PC-3 (cell line): Measurements from ENCODE around the gene GPC3.

Source experiments
- EZH2 ChIP-seq: fragments of 300-600 bp; sonication (generic); IDR thresholded peaks from one replicate; pipeline ENCODE4 v1.6.1; 2017; ENCODE audit warnings: antibody characterized with exemption, mild to moderate bottlenecking, low read length; ENCODE audit not compliant: unreplicated experiment
- TF ChIP-seq, protein P1 (sequence below): fragments of 300-600 bp; sonication (generic); conservative IDR thresholded peaks from 2 replicates; pipeline ENCODE4 v1.5.1; 2017; ENCODE audit warnings: antibody characterized with exemption, low read depth, mild to moderate bottlenecking, low read length

DNA sequence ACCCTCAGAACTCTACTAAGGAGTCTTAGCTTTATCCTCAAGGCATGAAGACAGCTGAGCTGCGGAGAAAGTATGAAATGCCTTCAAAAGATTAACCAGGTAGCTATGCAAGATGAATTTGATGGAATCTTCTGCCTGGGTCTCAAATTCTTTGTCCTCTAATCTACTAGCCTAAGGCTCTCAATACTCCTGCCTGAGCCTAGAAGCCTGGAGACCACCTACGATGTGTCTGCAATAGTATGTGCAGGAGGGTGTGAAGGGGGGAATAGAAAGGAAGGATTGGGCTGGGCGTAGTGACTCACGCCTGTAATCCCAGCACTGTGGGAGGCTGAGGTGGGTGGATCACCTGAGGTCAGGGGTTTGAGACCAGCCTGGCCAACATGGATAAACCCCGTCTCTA, 391.9 kb downstream of the GPC3 start:
- TF ChIP-seq, protein P1, sequence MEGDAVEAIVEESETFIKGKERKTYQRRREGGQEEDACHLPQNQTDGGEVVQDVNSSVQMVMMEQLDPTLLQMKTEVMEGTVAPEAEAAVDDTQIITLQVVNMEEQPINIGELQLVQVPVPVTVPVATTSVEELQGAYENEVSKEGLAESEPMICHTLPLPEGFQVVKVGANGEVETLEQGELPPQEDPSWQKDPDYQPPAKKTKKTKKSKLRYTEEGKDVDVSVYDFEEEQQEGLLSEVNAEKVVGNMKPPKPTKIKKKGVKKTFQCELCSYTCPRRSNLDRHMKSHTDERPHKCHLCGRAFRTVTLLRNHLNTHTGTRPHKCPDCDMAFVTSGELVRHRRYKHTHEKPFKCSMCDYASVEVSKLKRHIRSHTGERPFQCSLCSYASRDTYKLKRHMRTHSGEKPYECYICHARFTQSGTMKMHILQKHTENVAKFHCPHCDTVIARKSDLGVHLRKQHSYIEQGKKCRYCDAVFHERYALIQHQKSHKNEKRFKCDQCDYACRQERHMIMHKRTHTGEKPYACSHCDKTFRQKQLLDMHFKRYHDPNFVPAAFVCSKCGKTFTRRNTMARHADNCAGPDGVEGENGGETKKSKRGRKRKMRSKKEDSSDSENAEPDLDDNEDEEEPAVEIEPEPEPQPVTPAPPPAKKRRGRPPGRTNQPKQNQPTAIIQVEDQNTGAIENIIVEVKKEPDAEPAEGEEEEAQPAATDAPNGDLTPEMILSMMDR, result no peak
- no peak for TF ChIP-seq EZH2
